SK-N-SH treated with all-trans-retinoic acid at 6 μM for 48 hours (cell line): ENCODE measurements around the gene AMMECR1.
"Not testable (repeated sequence)": the region's sequence is repeated elsewhere in the genome, so short reads cannot be mapped to it uniquely, and the experiment has no call there.

Source experiments
- ARNTL ChIP-seq: fragments of 450-650 bp; formaldehyde crosslinking; IDR thresholded peaks from 2 replicates; pipeline ENCODE4 v1.5.0; 2020; ENCODE audit warnings: low read depth, mild to moderate bottlenecking, moderate library complexity, borderline replicate concordance
- ESRRG ChIP-seq: fragments of 250-450 bp; sonication (Bioruptor Pico); IDR thresholded peaks from 2 replicates; pipeline ENCODE4 v1.6.1; 2021; ENCODE audit warnings: mild to moderate bottlenecking
- OSR1 ChIP-seq: fragments of 250-450 bp; sonication (Bioruptor Pico); IDR thresholded peaks from 2 replicates; pipeline ENCODE4 v1.8.0; 2022; ENCODE audit warnings: moderate library complexity, mild to moderate bottlenecking, inconsistent platforms
- PPARA ChIP-seq: fragments of 250-450 bp; sonication (Bioruptor Pico); IDR thresholded peaks from 2 replicates; pipeline ENCODE4 v1.5.0; 2020; ENCODE audit warnings: mild to moderate bottlenecking, borderline replicate concordance
- RARB ChIP-seq: fragments of 250-450 bp; sonication (Bioruptor Pico); IDR thresholded peaks from 2 replicates; pipeline ENCODE4 v1.8.0; 2021; ENCODE audit warnings: mild to moderate bottlenecking, moderate library complexity
- SNAI2 ChIP-seq: fragments of 250-450 bp; sonication (Bioruptor Pico); IDR thresholded peaks from 2 replicates; pipeline ENCODE4 v1.5.0; 2020; ENCODE audit warnings: mild to moderate bottlenecking, moderate library complexity
- ZFP3 ChIP-seq: fragments of 250-450 bp; sonication (Bioruptor Pico); IDR thresholded peaks from 2 replicates; pipeline ENCODE4 v1.5.0; 2020; ENCODE audit warnings: mild to moderate bottlenecking, moderate library complexity
- TF ChIP-seq, protein P1 (sequence below): fragments of 250-450 bp; sonication (Bioruptor Pico); IDR thresholded peaks from 2 replicates; pipeline ENCODE4 v1.5.1; 2020; ENCODE audit warnings: low read depth, mild to moderate bottlenecking, moderate library complexity
- TF ChIP-seq, protein P2 (sequence below): fragments of 250-450 bp; sonication (Bioruptor Pico); IDR thresholded peaks from 2 replicates; pipeline ENCODE4 v1.8.0; 2020; ENCODE audit warnings: mild to moderate bottlenecking, moderate library complexity, borderline replicate concordance

DNA sequence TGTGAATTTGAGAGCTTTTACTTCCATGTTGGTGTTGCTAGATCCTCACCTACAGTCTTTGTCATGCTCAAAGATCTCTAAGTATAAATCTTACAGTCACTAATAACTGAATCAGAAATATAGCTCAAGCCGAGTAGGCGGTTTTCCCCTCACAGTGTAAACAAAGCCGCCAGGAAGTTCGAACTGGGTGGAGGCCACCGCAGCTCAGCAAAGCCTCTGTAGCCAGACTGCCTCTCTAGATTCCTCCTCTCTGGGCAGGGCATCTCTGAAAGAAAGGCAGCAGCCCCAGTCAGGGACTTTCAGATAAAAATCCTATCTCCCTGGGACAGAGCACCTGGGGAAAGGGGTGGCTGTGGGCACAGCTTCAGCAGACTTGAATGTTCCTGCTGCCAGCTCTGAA lies 79.6 kb downstream of the AMMECR1 start:
- not testable (repeated sequence) for TF ChIP-seq OSR1 (CRISPR knock-in tag); ZFP3 (CRISPR knock-in tag); PPARA (CRISPR knock-in tag); ARNTL (CRISPR knock-in tag); RARB; SNAI2 (CRISPR knock-in tag); ESRRG
- TF ChIP-seq, protein P1, sequence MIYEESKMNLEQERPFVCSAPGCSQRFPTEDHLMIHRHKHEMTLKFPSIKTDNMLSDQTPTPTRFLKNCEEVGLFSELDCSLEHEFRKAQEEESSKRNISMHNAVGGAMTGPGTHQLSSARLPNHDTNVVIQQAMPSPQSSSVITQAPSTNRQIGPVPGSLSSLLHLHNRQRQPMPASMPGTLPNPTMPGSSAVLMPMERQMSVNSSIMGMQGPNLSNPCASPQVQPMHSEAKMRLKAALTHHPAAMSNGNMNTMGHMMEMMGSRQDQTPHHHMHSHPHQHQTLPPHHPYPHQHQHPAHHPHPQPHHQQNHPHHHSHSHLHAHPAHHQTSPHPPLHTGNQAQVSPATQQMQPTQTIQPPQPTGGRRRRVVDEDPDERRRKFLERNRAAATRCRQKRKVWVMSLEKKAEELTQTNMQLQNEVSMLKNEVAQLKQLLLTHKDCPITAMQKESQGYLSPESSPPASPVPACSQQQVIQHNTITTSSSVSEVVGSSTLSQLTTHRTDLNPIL (CRISPR knock-in tag): not testable (repeated sequence)
- TF ChIP-seq, protein P2, sequence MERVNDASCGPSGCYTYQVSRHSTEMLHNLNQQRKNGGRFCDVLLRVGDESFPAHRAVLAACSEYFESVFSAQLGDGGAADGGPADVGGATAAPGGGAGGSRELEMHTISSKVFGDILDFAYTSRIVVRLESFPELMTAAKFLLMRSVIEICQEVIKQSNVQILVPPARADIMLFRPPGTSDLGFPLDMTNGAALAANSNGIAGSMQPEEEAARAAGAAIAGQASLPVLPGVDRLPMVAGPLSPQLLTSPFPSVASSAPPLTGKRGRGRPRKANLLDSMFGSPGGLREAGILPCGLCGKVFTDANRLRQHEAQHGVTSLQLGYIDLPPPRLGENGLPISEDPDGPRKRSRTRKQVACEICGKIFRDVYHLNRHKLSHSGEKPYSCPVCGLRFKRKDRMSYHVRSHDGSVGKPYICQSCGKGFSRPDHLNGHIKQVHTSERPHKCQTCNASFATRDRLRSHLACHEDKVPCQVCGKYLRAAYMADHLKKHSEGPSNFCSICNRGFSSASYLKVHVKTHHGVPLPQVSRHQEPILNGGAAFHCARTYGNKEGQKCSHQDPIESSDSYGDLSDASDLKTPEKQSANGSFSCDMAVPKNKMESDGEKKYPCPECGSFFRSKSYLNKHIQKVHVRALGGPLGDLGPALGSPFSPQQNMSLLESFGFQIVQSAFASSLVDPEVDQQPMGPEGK (CRISPR knock-in tag): not testable (repeated sequence)
